Germinal center (tissue), 1 donor: ENCODE measurements around the gene PALD1.

Experiments used
- DNase-seq: peaks from one replicate; pipeline ENCODE4 v3.0.0; 2012; ENCODE audit warnings: mixed read lengths, low spot score

Gene PALD1

GRCh38 chr10:70557086-70557845 lies 78.7 kb downstream of the PALD1 start:
- DNase-seq: no peak

GRCh38 chr10:70557876-70558275 lies 79.3 kb downstream of the PALD1 start:
- DNase-seq: no peak

GRCh38 chr10:70558295-70558694 lies 79.7 kb downstream of the PALD1 start:
- DNase-seq: no peak

GRCh38 chr10:70558871-70559810 lies 80.6 kb downstream of the PALD1 start:
- DNase-seq: peak; percentile 35

GRCh38 chr10:70559861-70560260 lies 81.3 kb downstream of the PALD1 start:
- DNase-seq: no peak

GRCh38 chr10:70560511-70560941 lies 82.0 kb downstream of the PALD1 start:
- DNase-seq: no peak

DNA sequence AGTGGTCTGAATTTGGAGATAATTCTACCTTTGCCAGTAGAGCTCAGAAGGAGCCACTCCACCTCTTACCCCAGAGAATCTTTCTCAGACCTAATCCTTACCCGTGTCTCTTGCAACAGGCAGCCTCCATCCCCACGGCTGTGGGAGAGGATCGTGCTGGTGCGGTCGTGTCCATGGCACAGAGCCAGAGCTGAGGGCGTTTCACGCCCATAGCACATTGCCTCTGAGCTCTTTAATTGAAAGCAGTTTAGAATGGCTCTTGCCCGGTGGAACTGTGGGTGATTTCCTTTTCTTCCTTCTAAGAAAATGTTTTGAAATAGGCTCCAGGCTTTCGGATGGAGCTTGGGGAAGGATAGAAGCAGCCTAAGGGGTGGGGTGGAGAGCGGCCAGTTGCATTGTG lies 82.5 kb downstream of the PALD1 start:
- no peak for DNase-seq

GRCh38 chr10:70561558-70561957 lies 83.0 kb downstream of the PALD1 start:
- DNase-seq: no peak

- DNase-seq: no peak
Measured at GRCh38 chr10:70562036-70562755, 83.6 kb downstream of the PALD1 start.

GRCh38 chr10:70563230-70563629 lies 84.7 kb downstream of the PALD1 start:
- DNase-seq: no peak

DNA sequence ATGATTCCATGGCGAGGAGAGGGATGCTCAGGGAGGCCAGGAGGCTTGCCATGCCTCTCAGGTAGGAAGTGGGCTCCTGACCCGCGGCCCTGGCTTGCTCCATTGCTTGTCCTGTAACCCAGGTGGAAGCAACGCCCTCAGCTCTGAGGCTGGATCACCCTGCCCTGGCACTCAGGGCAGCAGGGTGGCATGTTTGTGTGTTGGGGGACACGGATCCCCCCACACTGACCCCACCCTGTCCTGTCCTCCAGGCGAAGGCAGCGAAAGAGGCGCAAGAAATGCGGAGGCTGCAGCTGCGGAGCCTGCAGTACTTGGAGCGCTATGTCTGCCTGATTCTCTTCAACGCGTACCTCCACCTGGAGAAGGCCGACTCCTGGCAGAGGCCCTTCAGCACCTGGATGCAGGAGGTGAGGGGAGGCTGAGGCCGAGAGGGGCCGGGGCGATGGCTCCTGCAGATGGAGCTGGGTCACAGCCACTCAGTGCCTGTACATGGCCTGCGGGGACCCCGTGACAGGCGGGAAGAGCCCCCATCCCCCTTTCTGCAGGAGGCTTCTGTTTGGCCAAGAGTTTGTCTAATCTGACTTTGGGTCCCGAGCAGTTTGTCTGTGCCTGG lies 85.7 kb downstream of the PALD1 start:
- no peak for DNase-seq

DNA sequence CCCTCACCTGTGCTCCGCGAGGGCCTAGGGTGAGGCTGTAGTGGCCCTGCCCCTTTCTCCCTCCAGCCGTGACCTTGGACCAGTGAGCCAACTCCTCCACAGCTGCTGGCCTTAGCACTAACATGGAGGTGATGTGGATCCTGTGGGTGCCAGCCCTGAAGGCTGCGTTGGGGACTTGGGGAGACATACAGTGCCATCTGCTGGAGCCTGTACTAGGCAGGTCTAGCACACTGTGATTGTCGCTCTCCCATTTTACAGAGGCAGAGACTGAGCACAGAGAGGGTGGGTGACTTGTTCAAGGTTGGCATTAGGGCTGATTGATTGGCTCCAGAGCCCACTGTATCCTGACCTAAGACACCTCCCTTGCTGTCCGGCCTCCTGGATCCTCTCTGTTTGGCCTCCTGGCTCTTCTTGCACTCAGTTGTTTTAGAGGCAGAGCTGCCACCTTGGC lies 86.4 kb downstream of the PALD1 start:
- DNase-seq: no peak

GRCh38 chr10:70565556-70566514 lies 87.3 kb downstream of the PALD1 start:
- no peak for DNase-seq

DNA sequence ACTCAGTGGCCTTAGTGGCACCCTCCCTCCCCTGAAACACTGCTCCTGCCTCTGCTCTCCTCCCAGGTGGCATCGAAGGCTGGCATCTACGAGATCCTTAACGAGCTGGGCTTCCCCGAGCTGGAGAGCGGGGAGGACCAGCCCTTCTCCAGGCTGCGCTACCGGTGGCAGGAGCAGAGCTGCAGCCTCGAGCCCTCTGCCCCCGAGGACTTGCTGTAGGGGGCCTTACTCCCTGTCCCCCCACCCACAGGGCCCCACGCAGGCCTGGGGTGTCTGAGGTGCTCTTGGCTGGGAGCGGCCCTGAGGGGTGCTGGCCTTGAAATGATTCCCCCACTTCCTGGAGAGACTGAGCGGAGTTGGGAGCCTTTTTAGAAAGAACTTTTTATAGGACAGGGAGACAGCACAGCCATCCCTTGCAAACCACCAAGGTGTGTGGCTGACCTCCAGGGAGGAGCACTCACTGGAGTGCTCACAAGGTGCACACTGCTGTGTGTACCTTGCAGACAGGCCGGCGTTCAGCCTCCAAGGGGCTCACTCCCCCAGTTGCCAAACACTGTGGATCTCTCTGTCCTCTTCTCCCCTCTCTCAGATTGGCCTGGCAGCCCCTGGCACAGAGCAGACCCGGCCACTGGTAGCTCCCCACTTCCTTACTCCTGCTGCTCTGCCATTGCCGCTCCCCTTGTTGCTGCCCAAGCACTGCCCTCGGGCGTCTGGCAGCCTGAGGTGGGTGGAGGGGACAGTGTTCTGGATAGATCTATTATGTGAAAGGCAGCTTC lies 88.1 kb downstream of the PALD1 start:
- DNase-seq: no peak

DNA sequence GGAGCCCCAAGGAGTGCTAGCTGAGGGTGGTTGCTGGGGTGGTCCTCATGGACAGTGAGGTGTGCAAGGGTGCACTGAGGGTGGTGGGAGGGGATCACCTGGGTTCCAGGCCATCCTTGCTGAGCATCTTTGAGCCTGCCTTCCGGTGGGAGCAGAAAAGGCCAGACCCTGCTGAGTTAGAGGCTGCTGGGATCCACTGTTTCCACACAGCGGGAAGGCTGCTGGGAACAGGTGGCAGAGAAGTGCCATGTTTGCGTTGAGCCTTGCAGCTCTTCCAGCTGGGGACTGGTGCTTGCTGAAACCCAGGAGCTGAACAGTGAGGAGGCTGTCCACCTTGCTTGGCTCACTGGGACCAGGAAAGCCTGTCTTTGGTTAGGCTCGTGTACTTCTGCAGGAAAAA lies 89.0 kb downstream of the PALD1 start:
- no peak for DNase-seq

GRCh38 chr10:70568113-70568512 lies 89.5 kb downstream of the PALD1 start:
- no peak for DNase-seq

DNA sequence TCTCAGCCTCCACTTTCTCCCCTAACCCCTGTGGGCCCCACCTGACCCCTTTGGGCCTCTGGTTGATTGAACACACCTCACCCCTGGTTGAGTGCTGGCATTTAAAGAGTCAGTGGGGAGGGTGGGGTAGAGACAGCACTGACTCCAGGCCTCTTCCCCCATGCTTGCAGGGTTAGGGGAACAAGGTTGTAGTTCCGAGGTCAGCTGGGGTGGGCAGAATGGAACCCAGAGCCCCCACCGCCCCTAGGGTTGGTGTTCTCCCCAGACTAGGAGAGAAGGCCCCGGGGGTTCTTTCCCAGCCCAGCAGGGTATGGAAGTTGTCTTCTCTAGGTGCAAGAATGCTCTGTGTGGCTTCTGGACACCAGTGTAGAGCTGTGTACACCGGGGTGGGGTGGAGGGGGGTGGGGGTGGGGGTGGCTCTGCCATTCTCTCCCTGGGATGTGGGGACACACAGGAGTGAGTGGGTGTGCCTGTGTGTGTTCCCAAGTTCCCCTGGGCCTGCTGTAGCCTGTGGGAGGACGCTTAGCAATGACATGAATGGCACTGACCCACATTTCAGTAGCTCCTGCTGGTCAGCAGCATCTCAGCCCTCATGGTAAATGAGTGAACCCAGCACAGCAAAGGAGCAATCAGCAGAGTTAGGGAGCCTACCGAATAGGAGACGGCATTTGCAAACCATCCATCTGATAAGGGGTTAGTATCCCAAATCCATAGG lies 90.4 kb downstream of the PALD1 start:
- DNase-seq: no peak

GRCh38 chr10:70571236-70571635 lies 92.7 kb downstream of the PALD1 start:
- no peak for DNase-seq
